Non-pigmented ciliary epithelial cell (primary cell): ENCODE measurements around the gene ANK2.

Source experiments
- DNase-seq: peaks from one replicate; pipeline ENCODE4 v3.0.0-alpha.2; 2010; ENCODE audit warnings: low read depth

Gene ANK2

DNA sequence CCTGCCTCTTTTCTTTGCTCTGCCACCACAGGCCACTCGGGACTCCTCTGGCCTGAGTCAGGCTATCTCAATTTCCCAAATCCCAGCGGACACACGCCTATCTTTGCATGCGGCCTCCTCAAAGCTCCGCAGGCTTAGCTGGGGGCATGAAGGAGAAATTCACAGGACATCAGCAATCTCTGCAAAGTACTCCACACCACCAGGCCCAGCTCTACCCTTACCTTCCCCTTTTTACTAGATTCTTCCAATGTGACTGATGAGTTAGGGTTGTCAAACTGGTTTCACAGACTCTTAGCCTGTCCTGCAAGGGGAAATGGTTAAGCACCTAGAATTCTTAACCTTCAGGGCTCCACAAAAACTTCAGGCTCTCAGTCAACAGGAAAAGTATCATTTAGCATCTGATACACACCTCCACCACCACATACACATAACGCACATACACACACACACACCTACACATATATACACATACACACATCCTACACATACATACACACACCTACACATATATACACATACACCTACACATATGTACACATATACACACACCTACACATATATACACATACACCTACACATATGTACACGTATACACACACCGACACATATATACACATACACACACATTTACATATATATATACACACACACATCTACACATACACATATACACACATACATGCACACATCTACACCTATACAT lies 349.1 kb downstream of the ANK2 start:
- DNase-seq = no peak

DNA sequence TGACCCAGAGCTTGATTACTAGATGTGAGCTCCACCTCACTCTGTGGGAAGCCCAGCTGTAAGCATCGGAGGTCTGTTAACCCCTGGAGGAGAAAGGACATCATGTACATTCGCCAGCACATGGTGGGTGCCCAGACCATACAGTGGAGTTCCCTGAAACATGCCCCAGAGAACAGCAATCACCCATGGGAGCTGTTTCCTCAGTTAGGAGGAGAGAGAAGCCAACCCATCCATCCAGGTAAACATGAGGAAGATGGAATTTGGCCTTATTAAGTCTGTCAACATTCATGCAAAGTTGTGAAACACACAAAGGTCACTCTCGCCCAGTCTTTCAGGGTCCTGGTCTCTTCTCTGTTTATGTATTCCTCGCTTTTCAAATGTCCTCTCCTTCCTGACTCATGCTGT lies 354.7 kb downstream of the ANK2 start:
- no peak for DNase-seq

- no peak for DNase-seq
Observed at GRCh38 chr4:113404841-113405240, 355.4 kb downstream of the ANK2 start.

DNA sequence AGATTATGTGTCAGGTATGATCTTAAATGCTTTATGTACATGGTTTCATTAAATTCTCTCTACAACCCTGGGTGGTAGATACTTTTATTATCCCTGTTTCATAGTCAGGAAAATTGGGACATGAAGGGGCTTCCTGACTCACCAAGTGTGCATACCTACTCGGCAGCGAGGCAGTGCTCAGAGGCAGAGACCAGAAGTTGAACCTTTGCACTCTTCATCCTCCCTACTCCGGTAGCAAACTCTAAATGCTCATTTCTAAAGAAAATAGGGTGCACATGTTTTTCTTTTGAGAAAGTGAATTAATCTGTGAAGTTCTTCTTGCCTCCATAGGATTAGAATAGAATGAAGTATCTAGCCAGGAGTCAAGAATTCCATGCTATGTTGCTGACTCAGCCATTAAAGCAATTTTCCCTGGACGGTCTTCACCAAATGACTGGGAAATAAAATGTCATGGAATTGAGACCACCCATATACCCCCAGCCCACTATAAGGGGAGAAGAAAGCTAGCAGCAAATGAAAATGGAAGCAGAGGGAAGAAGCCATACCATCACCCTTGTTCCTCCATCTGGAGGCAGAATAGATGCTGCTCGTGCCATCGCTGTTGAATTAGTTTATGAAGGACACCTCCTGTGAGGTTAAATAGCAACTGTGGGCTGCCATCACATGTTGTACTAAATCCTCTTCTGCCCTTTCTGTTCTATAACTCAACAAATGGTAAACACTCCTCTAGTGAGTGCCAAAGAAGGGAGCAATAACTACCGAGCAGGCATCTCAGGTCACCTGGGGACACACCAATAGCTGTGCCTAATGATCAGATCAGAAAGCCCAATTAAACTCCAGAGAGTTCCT lies 356.6 kb downstream of the ANK2 start:
- no peak for DNase-seq

GRCh38 chr4:113406723-113407016 lies 357.2 kb downstream of the ANK2 start:
- DNase-seq = no peak

- no peak for DNase-seq
Observed at GRCh38 chr4:113407409-113407808, 358.0 kb downstream of the ANK2 start.

DNA sequence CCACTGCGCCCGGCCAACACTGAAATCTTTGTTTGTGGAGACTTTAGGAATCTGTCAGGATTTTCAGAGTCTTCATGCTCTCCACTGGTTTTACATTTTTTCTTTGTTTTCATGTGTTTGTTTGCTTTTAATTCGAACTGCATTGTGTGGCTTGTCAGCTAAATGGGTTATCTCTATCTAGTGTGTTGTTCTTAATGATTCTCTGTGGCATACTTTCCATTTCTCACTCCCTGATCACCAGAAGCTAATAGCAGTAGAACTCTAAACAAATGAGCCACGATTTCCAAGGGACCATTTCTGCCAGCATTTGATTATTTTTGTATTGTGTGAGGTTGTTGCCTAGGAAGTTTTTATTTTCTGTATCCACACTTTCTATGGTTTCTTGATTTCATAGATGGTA lies 359.7 kb downstream of the ANK2 start:
- no peak for DNase-seq

DNA sequence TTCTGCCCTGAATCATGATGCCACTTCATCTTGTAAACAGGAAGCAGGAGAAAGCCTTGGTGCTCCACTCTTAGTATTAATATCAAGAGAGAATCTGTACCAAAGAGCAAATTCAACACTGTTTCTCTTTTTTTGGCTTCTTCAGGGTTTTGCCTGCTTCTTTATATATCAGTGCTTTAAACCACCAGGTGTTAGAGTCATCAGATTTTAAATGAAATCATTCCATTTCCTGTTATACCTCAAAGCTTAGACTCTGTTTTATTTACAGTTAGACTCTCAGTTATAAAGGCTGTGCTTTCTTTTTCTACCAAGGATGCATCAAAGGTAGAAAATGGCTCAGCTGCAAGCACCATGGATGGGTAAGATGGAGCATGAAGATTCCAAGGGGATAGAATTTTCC lies 361.2 kb downstream of the ANK2 start:
- DNase-seq = no peak

- DNase-seq = peak; percentile 95
Observed at GRCh38 chr4:113411496-113411938, 362.1 kb downstream of the ANK2 start.

DNA sequence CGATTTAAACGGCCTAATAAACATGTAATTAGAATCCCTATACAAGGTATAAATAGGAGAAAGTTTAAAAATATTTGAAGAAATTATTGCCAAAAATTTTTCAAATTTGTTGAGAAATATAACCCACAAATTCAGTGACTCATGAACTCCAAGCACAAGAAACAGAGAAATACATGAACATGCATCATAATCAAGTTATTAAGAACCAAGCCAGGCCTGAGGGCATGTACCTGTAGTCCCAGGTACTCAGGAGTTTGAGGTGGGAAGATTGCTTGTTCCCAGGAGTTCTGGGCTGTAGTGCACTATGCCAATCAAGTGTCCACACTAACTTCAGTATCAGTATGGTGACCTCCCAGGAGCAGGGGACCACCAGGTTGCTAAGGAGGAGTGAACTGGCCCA lies 370.2 kb downstream of the ANK2 start:
- no peak for DNase-seq

DNA sequence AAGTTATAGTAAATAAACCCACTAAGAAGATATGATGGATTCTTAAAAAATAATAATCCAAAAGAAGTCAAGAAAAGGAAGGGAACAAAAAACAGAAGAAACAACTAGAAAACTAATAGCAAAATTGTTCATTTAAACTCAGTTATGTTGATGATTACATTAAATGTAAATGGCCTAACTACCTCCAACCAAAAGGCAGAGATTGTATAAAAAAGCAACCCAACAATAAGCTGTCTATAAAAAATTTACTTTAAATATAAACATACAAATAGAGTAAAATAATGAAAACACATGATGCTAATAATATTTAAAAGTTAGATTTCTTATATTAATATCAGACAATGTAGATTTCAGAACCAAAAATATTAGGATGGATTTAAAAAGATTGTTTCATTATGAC lies 371.5 kb downstream of the ANK2 start:
- DNase-seq = no peak

GRCh38 chr4:113423631-113424030 lies 374.2 kb downstream of the ANK2 start:
- DNase-seq = no peak

DNA sequence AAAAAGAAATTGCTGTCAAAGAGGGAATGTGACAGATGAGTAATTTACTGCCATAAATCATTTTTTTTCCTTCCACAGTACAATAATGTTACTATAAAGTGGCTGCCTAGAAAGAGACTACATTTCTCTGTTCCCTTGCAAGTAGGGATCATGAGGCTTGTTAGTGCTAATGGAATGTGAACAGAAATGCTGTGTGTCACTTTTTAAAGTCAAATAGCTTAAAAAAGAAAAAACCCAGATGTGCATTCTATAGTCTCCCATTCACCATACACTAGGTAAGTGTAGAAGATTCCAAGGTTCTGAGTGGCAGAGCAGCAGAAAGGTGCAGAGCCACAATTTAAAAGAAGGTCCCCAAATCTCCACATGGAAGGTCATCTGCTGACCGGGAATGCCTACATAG lies 383.7 kb downstream of the ANK2 start:
- no peak for DNase-seq
